ENCODE measurements around the gene LCE1C. TPM values are rescaled to one million over a fixed set of nuclear protein-coding genes. Genes with fewer than 3 reads are reported as not detected.

The LCE1C gene
- total and polyA plus RNA-seq, 2 donors (not counting 3 experiments of a cell fraction or from before 2014, with no cell fraction given): not detected

DNA sequence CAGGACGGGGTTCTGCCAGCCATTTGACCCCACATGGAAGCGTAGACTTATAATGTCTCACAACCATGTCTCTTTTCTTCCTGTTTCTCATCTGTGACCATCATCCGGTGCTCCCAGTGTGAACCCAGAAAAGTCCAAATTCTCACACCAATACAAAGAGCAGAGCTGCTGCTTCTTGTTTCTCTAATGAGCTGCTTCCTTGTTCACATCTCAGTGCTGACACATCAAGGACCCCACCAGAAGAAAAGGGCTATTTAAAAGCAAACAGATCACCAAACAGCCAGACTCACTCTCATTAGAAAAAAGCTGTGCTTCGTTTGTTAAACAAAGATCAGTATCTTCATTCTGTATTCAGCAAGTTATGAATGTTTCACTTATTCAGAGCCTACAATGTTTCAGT lies 10.8 kb downstream of the LCE1C start:
- Histone ChIP-seq H2AFZ (ENCODE audit: low read depth, low read length) (no peak overlapping the region), H3K27ac (ENCODE audit: insufficient read depth, low read depth, low read length) (no peak overlapping the region), H3K27me3 (ENCODE audit: control insufficient read depth in 2 of 2, insufficient read depth in 2 of 2, low read length in 2 of 2) (no peaks in the 10 kb centered on the region), H3K4me3 (replicated peaks in 1 of 3; ENCODE audit: insufficient read depth in 1 of 3, low read depth in 1 of 3, low read length in 3 of 3) (no peak overlapping the region), H3K9me3 (replicated peaks; ENCODE audit: control insufficient read depth, insufficient read depth, low read length) (no peaks in the 10 kb centered on the region), H3K36me3 (ENCODE audit: control insufficient read depth in 2 of 2, extremely low read depth in 1 of 2, insufficient read depth in 2 of 2, low read length in 2 of 2) (no peaks in the 10 kb centered on the region), H3K79me2 (ENCODE audit: control insufficient read depth, insufficient read depth, low read length) (no peaks in the 10 kb centered on the region), H3K4me1 (ENCODE audit: control insufficient read depth, extremely low read depth, insufficient read depth, low read length) (no peaks in the 10 kb centered on the region), H4K20me1 (replicated peaks; ENCODE audit: control insufficient read depth, extremely low read depth, insufficient read depth, low read length) (no peaks in the 10 kb centered on the region), H3K9me1 (replicated peaks; ENCODE audit: control insufficient read depth, extremely low read depth, insufficient read depth, low read length) (no peaks in the 10 kb centered on the region), H3K9ac (replicated peaks; ENCODE audit: extremely low read depth, insufficient read depth, low read length) (no peak overlapping the region), H3K4me2 (ENCODE audit: insufficient read depth, low read length) (no peak overlapping the region)
- ChIA-PET POLR2A (no interaction called here), CTCF (no interaction called here)
- dilution Hi-C loops (cut with MboI; ENCODE audit: extremely low pct_ligation_motif_present, low sequenced_read_pairs): no loop called here
- FAIRE-seq: no peak
- intact Hi-C loops (cut with micrococcal nuclease): no loop called here
- DNase-seq (ENCODE audit: low read depth, low spot score): no peak
- no TSS peak for BruUV-seq (replicated peaks)
- no peak for TF ChIP-seq JUN (IDR thresholded peaks at IDR 0.05; ENCODE audit: borderline replicate concordance, insufficient read depth, insufficient read length, low read depth)
- TF ChIP-seq FOS (IDR thresholded peaks at IDR 0.05; ENCODE audit: borderline replicate concordance, insufficient read depth, low read length): no peak
- TF ChIP-seq EZH2 (IDR thresholded peaks at IDR 0.05; ENCODE audit: borderline replicate concordance, low read depth, low read length, severe bottlenecking): no peak
- TF ChIP-seq, protein P1, sequence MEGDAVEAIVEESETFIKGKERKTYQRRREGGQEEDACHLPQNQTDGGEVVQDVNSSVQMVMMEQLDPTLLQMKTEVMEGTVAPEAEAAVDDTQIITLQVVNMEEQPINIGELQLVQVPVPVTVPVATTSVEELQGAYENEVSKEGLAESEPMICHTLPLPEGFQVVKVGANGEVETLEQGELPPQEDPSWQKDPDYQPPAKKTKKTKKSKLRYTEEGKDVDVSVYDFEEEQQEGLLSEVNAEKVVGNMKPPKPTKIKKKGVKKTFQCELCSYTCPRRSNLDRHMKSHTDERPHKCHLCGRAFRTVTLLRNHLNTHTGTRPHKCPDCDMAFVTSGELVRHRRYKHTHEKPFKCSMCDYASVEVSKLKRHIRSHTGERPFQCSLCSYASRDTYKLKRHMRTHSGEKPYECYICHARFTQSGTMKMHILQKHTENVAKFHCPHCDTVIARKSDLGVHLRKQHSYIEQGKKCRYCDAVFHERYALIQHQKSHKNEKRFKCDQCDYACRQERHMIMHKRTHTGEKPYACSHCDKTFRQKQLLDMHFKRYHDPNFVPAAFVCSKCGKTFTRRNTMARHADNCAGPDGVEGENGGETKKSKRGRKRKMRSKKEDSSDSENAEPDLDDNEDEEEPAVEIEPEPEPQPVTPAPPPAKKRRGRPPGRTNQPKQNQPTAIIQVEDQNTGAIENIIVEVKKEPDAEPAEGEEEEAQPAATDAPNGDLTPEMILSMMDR (IDR thresholded peaks at IDR 0.05; ENCODE audit: extremely low read depth in 1 of 2, insufficient read depth in 1 of 2, low read depth in 1 of 2, low read length in 2 of 2): no peak
- no peak for TF ChIP-seq GATA2 (IDR thresholded peaks at IDR 0.05; ENCODE audit: insufficient read depth, insufficient read length, low read depth, low read length)
- no peak for TF ChIP-seq POLR2A (IDR thresholded peaks at IDR 0.05; ENCODE audit: low read depth, low read length)
- TF ChIP-seq MYC (IDR thresholded peaks at IDR 0.05; ENCODE audit: low read depth, low read length): no peak
- no peak for TF ChIP-seq MAX (IDR thresholded peaks at IDR 0.05; ENCODE audit: insufficient read depth, insufficient read length)
- no peak for TF ChIP-seq POLR2AphosphoS5 (IDR thresholded peaks at IDR 0.05; ENCODE audit: insufficient read depth, low read depth, low read length)

Measured in endothelial cell of umbilical vein (primary cell).